Ishikawa (cell line): ENCODE results near the gene LINGO4.

ENCODE experiments used
- CREB1 ChIP-seq: IDR thresholded peaks from 2 replicates; pipeline ENCODE4 v1.6.1; 2012; ENCODE audit warnings: low read depth
- RAD21 ChIP-seq: IDR thresholded peaks from 2 replicates; pipeline ENCODE4 v1.6.1; 2012; ENCODE audit warnings: low read depth
- YY1 ChIP-seq: IDR thresholded peaks from 2 replicates; pipeline ENCODE4 v1.6.1; 2012; ENCODE audit warnings: low read depth

DNA sequence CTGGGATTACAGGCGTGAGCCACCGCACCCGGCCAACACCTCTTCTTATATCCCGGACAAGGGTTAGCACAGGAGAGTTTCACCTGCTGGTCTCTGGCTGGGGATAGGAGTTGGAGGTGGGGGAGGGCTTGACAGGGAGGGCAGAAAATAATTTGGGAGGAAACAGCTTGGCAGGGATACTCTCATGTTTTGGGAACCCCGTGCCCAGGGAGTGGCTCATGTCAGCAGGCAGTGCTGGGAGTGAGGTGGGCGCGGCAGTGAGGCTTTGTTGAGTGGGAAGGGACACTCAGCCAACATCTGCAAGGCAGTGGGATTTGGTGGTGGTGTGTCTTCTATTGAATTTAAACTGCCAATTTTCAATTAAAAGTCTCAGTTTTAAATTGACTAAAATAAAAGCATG lies 49.4 kb upstream of the LINGO4 start:
- TF ChIP-seq RAD21 (no peak), YY1 (no peak), CREB1 (no peak)
